GM19238 (cell line): ENCODE data around the gene BCL2A1.
"Not testable (repeated sequence)": the region's sequence is repeated elsewhere in the genome, so short reads cannot be mapped to it uniquely, and the experiment has no call there.

Experiments used
- DNase-seq: peaks from one replicate; pipeline ENCODE4 v3.0.0; 2011; ENCODE audit warnings: low spot score; ENCODE audit not compliant: insufficient read length

Gene BCL2A1

DNA sequence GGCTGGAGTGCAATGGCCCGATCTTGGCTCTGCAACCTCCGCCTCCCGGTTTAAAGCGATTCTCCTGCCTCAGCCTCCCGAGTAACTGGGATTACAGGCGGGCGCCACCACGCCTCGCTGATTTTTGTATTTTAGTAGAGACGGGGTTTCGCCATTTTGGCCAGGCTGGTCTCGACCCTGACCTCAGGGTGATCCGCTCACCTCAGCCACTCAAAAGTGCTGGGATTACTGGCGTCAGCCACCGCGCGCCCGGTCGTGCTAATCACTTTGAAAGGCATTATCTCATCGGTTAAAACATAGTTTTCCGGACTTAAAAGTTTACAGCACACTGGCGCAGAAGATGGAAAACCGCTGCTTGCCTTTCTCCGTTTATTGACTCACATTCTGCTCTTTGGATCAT is 46.6 kb downstream of the BCL2A1 start:
- no peak for DNase-seq

DNA sequence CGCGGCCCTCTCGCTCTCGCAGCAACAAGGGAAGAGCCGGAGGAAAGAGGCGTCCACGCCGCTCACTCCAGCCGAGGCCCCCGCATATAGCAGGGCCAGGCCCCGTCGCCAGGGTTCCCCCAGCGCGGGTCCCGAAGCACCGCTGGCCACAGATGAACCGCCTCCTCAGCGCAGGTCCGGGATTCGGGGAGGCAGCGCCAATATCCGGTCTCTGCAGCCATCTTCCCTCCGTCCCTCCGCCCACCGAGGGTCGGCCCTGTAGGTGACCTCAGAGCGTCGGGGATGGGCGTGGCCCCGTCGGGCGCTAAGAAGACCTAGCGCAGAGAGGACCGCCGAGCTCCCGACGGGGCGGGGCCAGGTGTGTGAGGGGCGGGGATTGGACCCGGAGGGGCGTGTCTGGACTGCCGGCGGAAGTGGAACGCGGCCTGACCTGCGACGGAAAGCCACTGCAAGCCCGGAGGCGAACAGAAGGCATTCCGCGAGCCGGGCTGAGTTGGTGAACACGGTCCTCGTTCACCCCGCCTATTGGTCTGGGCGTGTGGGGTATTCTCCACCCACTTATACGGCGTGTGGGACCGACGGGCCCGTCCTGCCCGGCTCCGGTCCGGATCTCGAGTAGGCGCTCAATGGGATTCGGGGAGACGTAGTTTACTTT is 47.4 kb downstream of the BCL2A1 start:
- peak; percentile 96 for DNase-seq

DNA sequence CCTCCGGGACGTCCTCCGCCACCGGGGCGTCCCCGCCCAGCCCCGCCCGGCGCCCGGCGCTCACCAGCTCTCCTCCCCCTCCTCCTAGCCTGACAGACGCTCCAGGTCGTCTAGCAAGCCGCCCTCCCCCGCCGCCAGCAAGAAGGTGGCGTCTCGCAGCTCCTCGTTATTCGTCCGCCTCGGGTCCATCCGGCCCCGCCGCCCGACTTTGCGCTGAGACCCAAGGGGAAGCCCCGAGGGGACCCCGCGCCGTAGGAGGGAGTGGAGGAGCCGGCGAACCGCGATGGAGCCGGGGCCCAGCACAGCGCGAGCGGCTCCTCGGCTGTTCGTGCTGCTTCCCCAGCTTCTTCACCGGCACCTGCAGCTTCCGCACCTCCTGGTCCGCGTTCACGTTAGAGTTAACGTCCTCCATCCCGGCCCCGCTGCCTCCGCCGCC is 47.9 kb downstream of the BCL2A1 start:
- peak; percentile 71 for DNase-seq

DNA sequence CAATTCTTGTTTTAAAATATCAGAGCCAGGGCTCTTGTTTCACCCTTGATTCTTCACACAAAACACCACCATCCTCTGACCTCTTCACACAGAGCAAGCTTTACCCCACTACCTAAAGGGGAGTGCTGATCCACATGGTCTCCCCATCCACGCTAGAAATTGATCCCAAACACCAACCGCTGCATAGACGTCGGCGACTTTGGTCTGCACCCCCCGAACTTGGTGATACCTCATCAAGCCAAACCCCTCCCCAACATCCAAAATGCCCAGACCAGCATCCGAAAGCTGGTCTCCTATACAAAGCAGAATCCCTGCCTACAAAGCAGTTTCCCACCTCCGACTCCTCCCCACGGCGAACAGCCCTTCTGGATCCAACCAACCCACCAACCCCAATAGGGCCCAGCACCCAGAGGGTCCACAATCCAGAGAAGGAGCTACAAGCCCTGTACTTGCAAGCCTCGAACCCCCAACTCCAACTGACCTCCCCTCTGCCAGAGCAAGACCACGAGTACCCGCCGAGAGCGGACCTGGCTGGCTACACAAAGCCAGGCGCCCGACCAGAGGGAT is 48.4 kb downstream of the BCL2A1 start:
- DNase-seq, result no peak

DNA sequence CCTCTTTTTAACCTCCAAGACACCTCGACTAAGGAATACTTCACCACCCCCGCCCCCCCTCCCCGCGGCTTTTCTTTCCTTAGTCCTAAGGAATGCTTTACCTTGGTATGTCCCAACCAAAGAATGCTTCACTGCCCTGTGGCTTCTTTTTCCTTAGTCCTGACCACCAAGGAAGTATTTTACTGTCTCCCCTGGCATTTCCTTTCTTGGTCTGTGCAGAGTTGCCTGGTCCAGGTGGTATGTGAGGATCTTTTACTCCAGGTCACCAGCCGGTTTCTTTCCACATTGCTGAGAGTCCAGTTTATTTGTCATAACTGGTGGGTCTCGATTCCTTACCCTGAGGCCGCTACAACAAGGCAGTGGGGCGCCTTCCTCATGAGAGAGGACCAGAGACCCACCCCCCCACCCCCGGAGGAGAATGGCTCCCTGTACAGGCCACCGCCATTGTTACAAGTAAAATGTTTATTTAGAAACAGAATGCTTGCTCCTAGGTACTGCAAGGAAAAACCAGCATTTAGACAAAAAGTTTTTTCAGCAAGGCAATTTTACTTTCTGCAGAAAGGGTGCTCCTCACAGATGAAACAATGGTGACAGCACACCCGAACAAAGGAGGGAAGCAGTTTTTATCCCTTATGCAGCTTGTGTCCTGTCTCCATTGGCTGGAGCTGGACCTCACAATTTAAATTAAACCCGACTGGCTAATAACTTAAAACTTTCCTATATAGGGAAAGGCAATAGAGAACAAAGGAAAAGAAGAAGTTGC is 51.1 kb downstream of the BCL2A1 start:
- DNase-seq, result no peak

DNA sequence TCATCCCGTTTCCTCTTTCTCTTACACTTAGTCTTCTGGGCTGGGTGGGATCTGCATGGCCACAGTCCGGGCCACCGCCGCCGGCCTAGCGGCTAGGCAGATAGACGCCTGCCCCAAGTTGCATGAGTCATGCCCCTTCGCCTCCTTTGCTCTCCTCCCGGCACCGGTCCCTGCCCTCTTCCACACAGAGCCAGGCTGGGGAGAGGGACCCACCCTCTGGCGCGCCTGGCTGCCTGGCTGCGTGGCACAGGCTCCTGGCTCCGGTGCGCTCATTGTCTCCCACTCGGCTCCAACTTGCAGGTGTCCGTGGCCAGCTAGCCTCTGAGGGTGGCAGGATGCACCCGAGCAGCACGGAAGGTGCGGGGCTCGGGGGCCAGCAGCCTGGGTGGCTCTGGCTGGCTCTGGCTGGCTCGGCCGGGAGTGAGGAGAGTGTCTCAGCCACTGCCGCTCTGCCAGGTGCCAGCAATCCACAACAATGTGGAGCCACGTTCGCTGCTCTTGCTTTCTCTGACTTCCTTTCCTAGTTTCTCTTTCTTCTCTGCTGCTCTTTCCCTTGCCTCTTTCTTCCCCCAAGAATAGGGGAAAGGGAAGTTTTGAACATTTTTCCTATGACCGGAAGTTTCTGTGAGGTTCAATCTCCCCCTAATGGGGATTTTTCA is 51.8 kb downstream of the BCL2A1 start:
- DNase-seq, result no peak

DNA sequence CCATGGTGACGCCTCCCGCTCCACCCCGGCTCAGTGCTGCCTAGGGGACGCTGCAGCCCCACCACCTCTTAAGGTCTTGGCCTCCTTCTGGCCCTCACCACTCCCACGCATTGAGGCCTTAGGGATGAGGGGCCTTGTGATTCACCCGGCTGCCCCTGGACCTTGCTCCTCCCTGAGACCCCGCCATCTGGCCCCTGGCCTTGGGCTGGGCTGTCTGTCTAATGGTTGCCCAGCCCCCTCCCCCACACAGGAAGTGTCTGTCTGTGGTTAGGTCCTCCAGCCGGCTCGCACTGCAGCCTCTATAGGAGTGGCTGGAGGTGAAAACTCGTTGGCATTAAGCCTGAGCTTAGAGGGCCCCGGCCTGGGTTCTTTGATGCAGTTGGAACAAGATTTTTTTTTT is 52.7 kb downstream of the BCL2A1 start:
- no peak for DNase-seq

DNA sequence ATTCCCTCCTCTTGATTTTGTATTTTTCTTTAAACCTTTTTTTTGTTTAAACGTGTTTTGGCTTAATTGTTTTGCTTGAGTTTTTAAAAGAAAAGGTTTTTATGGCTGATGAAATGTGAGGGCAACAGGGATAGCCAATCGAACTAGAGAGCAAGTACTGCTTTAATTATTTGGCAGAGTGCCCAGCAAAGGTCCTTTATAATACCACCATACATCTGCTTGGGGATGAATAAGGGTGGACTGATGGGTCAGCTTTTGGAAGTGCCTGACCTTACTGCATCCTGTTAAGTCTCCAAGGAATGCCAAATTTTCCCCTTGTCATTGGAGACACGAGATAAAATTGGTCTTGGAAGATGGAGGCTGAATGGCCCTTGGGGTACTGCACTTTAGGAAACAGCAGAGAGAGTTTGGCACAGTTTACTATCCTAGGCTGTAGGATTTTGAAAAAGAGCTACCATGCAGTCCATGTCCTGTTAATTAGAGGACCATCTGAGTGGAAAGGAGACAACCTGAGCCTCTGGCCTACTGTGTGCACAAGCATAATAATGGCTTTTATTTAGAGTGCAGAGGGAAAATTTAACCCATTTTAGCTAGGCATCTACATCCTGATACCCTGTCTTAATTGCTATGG is 54.4 kb downstream of the BCL2A1 start:
- DNase-seq, result no peak

DNA sequence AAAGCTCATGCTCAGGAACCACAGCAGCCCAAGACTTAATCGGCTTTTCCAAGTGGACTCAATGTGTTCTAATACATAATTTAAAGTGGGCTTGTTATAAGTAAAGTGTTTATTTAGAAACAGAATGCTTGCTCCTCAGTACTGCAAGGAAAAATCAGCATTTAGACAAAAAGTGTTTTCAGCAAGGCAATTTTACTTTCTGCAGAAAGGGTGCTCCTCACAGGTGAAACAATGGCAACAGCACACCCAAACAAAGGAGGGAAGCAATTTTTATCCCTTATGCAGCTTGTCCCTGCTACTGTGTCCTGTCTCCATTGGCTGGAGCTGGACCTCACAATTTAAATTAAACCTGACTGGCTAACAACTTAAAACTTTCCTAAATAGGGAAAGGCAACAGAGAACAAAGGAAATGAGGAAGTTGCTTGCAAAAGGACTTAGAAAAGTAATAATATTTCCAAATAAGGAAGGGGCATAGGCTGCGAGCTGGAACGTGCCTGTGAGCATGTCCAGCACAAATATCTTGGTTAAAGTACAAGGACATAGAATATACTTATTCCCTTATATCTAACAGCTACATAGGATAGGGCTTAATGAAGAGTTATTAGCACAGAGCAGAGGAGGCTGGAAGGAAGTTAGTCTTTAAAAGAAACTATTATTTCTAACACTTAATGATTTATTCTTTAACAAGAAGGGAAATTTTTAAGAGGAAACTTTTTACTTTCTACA is 55.1 kb downstream of the BCL2A1 start:
- not testable (repeated sequence) for DNase-seq

DNA sequence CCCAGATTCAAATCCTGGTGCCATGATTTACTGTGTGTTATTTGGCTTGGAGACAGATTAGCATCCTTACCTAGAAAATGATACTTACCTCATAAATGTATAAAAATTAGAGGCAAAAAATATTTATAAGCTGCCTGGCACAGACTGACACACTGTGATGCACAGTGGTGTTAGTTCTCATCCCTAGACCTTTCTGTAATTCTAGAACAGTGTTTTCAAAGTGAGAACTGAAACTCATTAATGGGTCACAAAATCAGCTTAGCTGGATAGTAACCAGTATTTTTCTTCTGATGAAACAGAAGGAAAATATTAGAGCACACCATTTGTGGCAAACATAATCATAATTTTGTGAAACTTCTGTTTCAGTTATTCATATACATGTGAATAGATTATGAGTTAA is 56.3 kb downstream of the BCL2A1 start:
- DNase-seq, result no peak
